Lung (tissue), 12 donors: ENCODE measurements around the gene TOM1. TPM values are rescaled to one million over a fixed set of nuclear protein-coding genes. Genes with fewer than 3 reads are reported as not detected.

Experiments
- ATAC-seq: fragments of 200-7000 bp; cut with Tn5 transposase; one replicate; pipeline ENCODE4 v1.9.1; 2020; ENCODE audit warnings: moderate number of reproducible peaks; ENCODE audit not compliant: insufficient read depth, low FRiP score
- DNase-seq, 3 donors: peaks; one replicate each; pipeline ENCODE4 v3.0.0-alpha.2; 2013 to 2017
- H3K27ac ChIP-seq, 2 donors: one replicate each; pipeline ENCODE4 v1.5.1; 2013; ENCODE audit warnings: mild to moderate bottlenecking in 2 of 2, moderate library complexity in 2 of 2, control low read depth in 1 of 2, inconsistent platforms in 1 of 2, low read depth in 1 of 2, low read length in 1 of 2
- H3K27me3 ChIP-seq, 3 donors: one replicate each; pipeline ENCODE4 v1.5.1; 2013; ENCODE audit warnings: low read length in 2 of 3; ENCODE audit not compliant: control insufficient read depth in 3 of 3, insufficient read depth in 3 of 3
- H3K36me3 ChIP-seq, 4 donors: one replicate each; pipeline ENCODE4 v1.5.1; 2013; ENCODE audit warnings: low read length in 4 of 4, mild to moderate bottlenecking in 1 of 4, moderate library complexity in 1 of 4; ENCODE audit not compliant: control insufficient read depth in 4 of 4, insufficient read depth in 4 of 4
- H3K4me1 ChIP-seq, 5 donors: one replicate each; pipeline ENCODE4 v1.5.1; 2013; ENCODE audit warnings: low read length in 5 of 5, mild to moderate bottlenecking in 2 of 5, moderate library complexity in 1 of 5; ENCODE audit not compliant: control insufficient read depth in 5 of 5, insufficient read depth in 5 of 5
- H3K4me3 ChIP-seq: one replicate; pipeline ENCODE4 v1.5.1; 2013; ENCODE audit warnings: mild to moderate bottlenecking, control low read depth, moderate library complexity
- H3K9ac ChIP-seq, 2 donors: one replicate each; pipeline ENCODE4 v1.5.1; 2013; ENCODE audit warnings: low read length in 2 of 2, control low read depth in 1 of 2; ENCODE audit not compliant: insufficient read depth in 1 of 2
- H3K9me3 ChIP-seq, 4 donors: one replicate each; pipeline ENCODE4 v1.5.1; 2013; ENCODE audit warnings: low read length in 3 of 4, mild to moderate bottlenecking in 1 of 4, moderate library complexity in 1 of 4; ENCODE audit not compliant: control insufficient read depth in 4 of 4, insufficient read depth in 3 of 4
- WGBS, 2 donors: extraction: QIAGEN DNeasy Blood & Tissue Kit; methylation state at CpG; one replicate each; pipeline ENCODE4 v1.1.7; 2013; 5-methylcytosine and 5-hydroxymethylcytosine counted together
- polyA plus RNA-seq, 2 donors: library from polyadenylated mRNA; stranded (reverse); fragments of 200-250 nt; gene quantifications; one replicate each; pipeline ENCODE4 v1.2.1, GENCODE V29; 2013
- total RNA-seq, 2 donors: library from RNA; depleted of rRNA in 1 of 2; stranded (reverse); fragments of >200 nt in 1 of 2; gene quantifications; one replicate each; pipeline ENCODE4 v1.2.1, GENCODE V29; 2014 to 2021
- TF ChIP-seq, protein P1 (sequence below): IDR thresholded peaks from 2 replicates; pipeline ENCODE4 v1.5.1; 2012; ENCODE audit warnings: mild to moderate bottlenecking; ENCODE audit errors: control extremely low read depth, extremely low read depth
- donor health status: control.
- donor health status: control.
- donor health status: Bipolar disorder and iron deficiency.
- donor health status: healthy.
- donor health status: DM: yes; HTN: yes; CAD: no.

Gene TOM1
- total and polyA plus RNA-seq, 4 donors: 53.4 to 131 (median 72.6) TPM

DNA sequence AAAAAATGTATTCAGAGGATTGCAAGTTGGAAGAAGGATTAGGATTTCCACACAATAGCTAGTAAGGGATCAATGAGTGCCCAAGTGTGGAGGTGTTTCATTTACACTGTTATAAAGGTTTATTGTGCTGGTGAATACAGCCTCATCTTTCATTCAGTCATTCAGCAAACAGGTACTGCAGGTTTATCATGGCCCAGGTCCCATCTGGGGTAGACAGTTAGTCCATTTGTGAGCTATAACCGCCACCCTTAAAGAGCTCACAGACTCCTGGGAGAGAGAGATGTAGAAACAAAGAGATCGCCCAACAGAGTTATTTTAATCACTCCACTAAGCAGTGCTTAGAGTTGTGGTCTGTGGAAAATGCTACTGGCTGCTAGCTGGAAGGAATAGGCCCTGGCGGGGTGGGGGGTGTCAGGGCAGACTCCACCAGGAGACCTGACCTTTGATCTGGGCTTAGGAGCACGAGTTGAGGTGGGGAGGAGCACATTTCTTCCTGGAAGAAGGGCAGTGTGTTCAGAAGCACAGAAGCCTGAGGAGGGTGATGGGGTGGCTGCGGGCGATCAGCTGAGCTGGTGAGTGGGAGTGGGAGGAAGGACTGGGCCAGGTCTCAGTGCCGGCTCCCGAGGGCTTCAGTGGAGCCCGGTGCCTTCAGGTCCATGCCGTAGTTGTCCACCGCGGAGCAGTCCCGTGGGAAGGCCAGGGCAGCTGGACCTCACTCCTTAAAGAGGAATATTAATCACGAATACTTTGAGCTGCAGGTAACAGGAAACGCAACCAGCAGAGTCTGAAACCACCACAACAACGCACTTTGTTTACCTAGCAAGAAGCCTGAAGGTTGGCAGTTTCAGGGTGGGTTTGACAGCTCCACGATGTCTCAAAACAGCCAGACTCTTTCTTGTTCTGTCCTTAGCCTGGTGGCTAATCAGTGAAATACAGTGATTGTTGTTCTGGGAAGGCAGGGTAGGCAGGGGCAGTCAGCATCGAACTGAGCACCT lies 11.2 kb downstream of the TOM1 start:
- ATAC-seq (no peak), DNase-seq (no peak)
- peaks cover 1 to 37% (median 10%) of the 10 kb centered on the region in 5 donors for H3K4me1 ChIP-seq
- H3K27ac ChIP-seq: peak overlapping the region in 1 of 2 donors; percentile 58
- no peaks in the 10 kb centered on the region for H3K27me3 ChIP-seq
- no peak overlapping the region for H3K4me3 ChIP-seq
- H3K36me3 ChIP-seq: peaks cover 0 to 14% (median 0%) of the 10 kb centered on the region in 4 donors
- WGBS, 2 donors: 81 to 83% methylated on average over 18 of the region's 18 CpGs
- H3K9me3 ChIP-seq: no peaks in the 10 kb centered on the region
- TF ChIP-seq, protein P1, sequence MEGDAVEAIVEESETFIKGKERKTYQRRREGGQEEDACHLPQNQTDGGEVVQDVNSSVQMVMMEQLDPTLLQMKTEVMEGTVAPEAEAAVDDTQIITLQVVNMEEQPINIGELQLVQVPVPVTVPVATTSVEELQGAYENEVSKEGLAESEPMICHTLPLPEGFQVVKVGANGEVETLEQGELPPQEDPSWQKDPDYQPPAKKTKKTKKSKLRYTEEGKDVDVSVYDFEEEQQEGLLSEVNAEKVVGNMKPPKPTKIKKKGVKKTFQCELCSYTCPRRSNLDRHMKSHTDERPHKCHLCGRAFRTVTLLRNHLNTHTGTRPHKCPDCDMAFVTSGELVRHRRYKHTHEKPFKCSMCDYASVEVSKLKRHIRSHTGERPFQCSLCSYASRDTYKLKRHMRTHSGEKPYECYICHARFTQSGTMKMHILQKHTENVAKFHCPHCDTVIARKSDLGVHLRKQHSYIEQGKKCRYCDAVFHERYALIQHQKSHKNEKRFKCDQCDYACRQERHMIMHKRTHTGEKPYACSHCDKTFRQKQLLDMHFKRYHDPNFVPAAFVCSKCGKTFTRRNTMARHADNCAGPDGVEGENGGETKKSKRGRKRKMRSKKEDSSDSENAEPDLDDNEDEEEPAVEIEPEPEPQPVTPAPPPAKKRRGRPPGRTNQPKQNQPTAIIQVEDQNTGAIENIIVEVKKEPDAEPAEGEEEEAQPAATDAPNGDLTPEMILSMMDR: no peak
- no peak overlapping the region for H3K9ac ChIP-seq

DNA sequence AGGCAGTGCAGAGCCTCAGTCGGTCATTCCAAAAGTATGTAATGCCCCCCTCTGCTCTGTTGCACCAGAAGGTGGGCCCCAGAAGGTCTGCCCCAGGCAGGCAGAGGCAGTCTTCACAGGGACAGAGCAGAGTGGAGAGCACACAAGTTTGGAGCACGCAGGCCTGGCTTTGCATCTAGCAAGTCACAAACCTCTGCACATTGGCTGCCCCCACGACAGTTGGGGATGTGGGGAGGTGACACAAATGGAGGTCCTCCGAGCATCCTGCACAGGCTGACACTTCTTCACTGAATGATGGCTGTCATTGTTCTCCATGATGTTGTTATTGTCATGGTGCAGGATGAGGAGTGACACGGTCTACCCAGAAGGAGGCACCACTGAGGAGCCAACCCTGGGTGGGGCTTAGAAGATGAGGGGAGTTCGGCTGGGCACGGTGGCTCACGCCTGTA lies 11.9 kb downstream of the TOM1 start:
- Histone ChIP-seq H3K9me3 (no peaks in the 10 kb centered on the region), H3K4me1 (peaks cover 3 to 34% (median 4%) of the 10 kb centered on the region in 5 donors), H3K27me3 (no peaks in the 10 kb centered on the region), H3K27ac (peak overlapping the region in 1 of 2 donors; percentile 93), H3K4me3 (no peak overlapping the region), H3K36me3 (peaks cover 0 to 14% (median 2%) of the 10 kb centered on the region in 4 donors), H3K9ac (no peak overlapping the region)
- TF ChIP-seq, protein P1: no peak
- DNase-seq (no peak), ATAC-seq (no peak)
- WGBS, 2 donors: 92 to 94% methylated on average over 8 of the region's 8 CpGs

DNA sequence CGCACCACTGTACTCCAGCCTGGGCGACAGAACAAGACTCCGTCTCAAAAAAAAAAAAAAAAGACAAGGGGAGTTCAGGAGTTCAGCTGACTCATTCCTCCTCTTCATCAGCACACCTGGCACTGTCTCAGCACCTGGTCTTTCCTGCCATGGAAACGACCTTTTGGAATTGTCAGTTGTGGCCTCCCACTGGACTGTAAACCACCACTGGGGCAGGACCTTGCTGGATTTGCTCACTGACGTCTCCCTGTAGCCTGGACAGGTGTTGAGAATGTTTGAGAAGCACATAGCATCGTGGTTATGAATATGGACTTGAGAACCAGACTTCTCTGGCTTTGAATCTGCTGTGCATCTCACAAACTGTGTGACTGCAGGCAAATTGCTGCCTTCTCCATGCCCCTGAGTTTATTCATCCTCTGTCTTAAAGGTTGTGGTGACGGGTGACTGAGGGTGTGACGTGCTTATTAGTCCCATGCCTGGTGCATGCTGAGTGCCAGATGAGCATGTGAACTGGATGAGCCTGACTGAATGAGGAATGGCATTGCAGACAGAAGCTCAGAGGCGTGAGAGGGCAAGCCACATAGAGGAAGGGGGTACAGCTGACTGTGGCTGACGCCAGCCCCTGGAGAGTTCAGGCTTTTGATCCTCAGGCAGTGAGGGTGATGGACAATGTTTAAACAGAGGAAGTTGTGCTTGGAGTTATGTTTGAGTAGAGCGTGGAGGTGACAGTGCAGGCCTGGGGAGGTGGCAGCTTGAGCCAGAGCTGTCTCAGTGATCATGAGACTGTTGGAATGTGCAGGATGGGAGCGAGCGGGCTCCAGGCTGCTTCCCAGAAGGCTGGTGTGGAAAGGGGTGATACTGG lies 12.7 kb downstream of the TOM1 start:
- Histone ChIP-seq H3K36me3 (peaks cover 0 to 14% (median 2%) of the 10 kb centered on the region in 4 donors), H3K9ac (no peak overlapping the region), H3K4me3 (no peak overlapping the region), H3K4me1 (peaks cover 0 to 30% (median 3%) of the 10 kb centered on the region in 5 donors), H3K9me3 (no peaks in the 10 kb centered on the region), H3K27me3 (no peaks in the 10 kb centered on the region), H3K27ac (peak overlapping the region; percentile 20 to 93)
- WGBS, 2 donors: 66 to 76% methylated on average over 12 to 13 of the region's 13 CpGs
- TF ChIP-seq, protein P1: no peak
- ATAC-seq: no peak
- peak in 1 of 3 donors; percentile 22 for DNase-seq
